Hematopoietic multipotent progenitor cell treated with erythropoietin and hydrocortisone succinate and interleukin-3 and kit ligand, for 8 days (in vitro differentiated cells): ENCODE measurements around the gene CLEC4F.

Experiments used
- DNase-seq: peaks from one replicate; pipeline ENCODE4 v3.0.0-alpha.2; 2015

Gene CLEC4F, protein sequence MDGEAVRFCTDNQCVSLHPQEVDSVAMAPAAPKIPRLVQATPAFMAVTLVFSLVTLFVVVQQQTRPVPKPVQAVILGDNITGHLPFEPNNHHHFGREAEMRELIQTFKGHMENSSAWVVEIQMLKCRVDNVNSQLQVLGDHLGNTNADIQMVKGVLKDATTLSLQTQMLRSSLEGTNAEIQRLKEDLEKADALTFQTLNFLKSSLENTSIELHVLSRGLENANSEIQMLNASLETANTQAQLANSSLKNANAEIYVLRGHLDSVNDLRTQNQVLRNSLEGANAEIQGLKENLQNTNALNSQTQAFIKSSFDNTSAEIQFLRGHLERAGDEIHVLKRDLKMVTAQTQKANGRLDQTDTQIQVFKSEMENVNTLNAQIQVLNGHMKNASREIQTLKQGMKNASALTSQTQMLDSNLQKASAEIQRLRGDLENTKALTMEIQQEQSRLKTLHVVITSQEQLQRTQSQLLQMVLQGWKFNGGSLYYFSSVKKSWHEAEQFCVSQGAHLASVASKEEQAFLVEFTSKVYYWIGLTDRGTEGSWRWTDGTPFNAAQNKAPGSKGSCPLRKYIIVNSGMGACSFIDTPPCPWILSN

DNA sequence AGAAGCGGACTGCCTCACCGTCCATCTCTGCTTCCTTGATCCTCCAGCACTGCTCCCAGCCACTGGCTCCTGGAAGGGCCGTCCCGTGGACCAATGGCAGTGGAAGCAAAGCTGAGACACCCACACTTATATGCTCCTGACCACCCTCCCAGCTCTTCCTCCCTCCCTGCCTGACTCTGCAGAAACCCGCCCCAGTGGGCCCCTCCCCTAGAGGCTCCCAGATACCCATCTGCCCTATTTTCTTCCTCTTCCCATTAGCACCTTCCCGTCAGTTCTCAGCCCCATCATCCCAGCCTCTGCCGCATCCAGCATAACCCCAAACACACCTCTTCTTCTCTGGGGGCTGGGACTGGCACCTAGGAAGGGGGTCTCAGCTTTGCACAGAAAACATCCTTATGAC is at the start of gene CLEC4F:
CLEC4F (minus strand) TSS at position 101 of the 400 bp plus-strand sequence; CDS start at position 25, 76 bp downstream.
- no peak for DNase-seq

DNA sequence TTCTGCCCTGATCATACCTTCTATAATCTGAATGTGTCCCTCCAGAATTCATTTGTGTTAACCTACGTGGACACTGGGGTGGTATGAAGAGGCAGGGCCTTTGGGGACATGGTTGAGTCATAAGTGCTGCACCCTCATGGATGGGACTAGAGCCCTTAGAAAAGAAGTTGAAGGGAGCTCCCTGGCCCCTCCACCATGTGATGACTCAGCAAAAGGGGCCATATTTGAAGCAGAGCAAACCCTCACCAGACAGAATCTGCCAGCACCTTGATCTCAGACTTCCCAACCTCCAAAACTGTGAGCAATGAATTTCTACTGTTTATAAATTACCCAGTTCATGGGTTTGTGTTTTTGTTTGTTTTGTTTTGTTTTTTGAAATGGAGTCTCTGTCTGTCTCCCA is 48.6 kb upstream of the CLEC4F start:
- DNase-seq: no peak

DNA sequence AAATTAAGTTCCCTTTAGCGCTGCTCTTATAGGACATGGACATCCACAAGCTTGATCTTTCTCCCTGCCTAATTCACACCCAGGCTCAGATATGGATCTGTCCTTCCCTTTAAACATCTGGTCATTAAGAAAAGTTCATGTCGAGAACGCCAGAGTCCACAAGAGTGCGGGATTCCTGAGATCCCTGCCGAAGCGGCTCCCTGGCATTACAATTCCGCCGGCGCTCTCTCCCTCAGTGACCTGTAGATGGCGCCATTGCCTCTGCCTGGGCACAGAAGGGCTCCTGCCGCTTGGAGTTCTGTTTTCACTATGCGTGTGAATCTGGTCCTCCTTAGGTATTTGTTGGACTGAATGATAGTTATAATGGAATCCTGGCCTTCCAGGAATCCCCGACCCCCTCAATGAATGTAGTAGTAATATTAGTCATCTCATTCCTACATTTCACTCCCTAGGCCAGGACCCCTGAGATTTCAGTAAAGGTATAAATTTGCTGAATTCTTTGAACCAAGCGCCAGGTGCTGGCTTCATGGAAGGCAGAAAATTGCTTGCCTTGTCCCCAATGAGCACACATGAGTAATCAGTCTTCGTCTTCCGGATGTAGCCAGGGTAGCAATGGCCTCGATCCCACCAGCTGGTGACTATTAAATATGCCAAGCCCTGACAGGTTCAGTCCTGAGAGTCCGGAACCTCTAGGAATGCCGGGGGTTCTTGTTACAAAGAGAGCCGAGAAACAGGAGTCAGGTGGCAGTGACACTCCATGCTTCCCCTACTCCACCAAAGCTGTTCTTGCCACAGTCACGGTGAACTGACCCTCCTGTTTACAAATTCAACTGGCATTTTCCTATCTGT is 41.6 kb upstream of the CLEC4F start:
- DNase-seq: peak; percentile 62

- no peak for DNase-seq
These were observed 35.3 kb upstream of the CLEC4F start for GRCh38 chr2:70855667-70856066.

GRCh38 chr2:70854411-70854810 is 34.0 kb upstream of the CLEC4F start:
- no peak for DNase-seq

DNA sequence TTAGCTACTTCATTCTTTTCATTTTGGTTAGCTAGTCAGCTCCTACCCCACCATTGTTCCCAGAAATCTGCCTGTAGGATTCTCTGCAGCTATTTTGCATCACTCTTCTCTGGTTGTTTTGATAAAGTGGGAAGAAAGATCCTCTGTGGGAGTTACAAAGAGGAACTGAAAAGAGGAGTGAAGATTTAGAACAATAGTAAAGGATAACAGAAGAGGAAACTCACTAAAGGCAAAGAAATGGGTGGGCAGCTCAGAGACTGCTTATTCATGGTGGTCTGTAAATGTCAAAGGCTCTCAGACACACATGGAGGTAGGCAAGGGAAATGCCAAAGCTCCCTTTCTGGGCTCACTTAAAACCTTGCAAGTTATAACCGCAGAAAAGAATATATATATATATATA is 32.4 kb upstream of the CLEC4F start:
- no peak for DNase-seq

GRCh38 chr2:70851704-70852103 is 31.3 kb upstream of the CLEC4F start:
- no peak for DNase-seq

DNA sequence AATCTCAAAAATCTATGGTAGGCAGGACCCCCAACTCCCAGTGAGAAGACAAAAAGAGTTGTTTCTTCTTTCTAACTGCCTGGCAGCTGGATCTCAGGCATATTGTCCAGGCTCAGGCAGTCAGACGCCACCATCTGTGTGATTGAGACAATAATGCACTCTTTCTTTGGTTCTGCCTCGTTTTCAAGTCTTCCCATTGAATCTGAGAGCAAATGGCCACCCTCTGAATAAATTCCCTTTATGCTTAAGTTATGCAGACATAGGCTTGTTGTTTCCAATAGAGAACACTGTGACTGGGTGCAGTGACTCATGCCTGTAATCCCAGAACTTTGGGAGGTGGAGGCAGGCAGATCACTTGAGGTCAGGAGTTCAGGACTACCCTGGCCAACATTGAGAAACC is 30.5 kb upstream of the CLEC4F start:
- no peak for DNase-seq

- DNase-seq: no peak
These were observed 22.0 kb upstream of the CLEC4F start for GRCh38 chr2:70842401-70842800.

DNA sequence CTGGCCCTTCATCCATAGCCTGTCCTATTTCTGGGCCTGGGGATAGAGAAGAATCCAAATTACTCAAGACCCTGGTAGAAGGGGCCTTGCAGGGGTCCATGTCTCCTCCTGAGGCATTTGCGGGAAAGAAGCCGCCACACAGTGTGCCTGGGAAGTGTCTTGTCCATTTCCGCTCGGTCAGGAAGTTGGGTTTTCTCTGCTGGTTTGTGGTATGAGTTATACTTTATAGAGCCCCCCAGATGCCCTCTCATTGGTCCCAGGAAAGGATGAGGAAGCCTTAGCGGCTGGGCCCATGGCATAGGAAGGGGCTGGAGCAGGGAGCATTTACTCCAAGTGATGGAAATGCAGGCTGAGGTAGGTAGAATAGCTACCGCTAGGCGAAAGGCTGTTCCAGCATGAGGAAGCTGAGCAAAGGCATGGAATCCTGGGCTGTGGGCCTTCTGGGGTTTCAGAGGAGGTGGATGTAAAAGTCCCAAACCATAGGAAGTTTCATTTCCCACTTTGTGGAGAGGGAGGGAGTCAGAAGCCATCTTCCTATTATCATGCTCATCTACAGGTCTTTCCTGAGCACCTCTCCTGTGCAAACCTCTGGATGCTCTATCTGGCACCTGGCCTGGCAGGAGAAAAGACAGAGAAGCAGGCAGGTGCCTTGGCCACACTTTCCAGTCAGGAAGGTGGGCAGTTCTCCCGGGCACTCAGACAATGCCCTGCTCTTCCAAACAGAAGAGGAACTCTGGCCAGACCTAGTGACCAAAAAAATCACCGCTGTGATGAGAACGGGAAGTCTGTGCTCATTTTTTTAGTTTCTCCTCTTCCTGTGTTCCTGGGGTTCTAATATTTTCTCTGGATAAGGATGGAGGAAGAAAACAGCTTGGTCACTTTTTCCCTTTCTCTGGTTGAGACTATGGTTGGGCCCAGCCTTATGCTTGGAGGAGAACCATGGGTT is 17.9 kb upstream of the CLEC4F start:
- DNase-seq: no peak

DNA sequence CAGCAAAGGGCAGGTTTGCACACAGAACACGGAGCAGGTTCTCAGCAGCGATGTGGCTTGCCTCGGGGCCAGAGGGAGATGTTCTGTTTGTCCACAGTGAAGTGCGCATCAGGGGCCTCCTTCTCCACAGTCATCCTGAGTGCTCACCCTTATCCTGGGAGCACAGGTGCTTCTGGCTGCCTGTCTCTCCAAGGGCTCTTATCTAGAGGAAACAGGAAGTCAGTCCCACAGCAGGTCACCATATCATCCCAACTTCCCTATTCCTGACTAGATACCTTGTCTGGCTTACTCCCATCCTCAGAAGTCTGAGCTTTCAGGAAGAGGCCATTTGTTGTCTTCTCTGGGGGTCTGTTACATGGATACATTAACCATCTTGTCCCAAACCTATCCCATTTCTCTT is 15.2 kb upstream of the CLEC4F start, which contains the start of gene CD207:
CD207 (minus strand) TSS at position 174 of the 400 bp plus-strand sequence; CDS start at position 134, 40 bp downstream.
- DNase-seq: no peak

- DNase-seq: no peak
These were observed 14.5 kb upstream of the CLEC4F start for GRCh38 chr2:70834881-70835280.

GRCh38 chr2:70834106-70834505 is 13.7 kb upstream of the CLEC4F start:
- no peak for DNase-seq

DNA sequence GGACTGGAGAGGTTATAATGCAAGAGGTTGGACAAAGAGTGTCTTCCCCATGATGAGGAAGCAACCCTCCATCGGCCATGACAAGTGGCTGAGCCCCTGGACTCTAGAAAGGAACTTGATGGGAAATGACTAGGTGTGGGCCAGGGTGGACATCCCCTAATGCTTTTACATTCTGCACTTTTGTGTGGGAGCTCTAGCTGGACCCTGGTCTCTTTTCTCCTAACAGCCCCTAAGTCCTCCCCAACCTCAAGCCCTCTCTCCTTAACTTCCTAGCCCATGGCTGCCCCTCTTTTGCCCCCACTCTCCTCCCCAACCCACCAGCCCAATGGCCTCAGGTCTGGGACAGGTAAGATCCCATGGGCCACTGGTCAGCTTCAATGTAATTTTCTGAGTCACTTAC is 12.8 kb upstream of the CLEC4F start:
- DNase-seq: no peak

- no peak for DNase-seq
These were observed 12.0 kb upstream of the CLEC4F start for GRCh38 chr2:70832386-70832785.

DNA sequence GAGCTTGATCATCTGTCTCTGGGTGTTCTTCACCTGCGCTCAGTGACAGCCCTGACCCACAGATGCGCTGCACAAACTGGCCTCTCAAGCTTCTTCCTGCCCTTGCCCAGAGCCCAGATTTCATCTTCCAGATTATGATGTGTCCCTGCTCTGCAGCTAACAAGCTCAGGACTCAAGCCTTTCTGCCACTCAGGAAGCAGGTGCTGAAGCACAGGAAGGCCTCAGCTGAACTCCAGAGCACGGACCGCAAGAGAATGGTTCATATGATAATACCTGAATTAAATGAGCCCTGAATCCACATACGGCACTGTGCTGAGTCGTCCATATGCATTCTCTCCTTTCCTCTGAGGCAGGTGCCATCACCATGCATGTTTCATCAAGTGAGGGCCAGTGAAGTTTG is 11.5 kb upstream of the CLEC4F start:
- DNase-seq: no peak

DNA sequence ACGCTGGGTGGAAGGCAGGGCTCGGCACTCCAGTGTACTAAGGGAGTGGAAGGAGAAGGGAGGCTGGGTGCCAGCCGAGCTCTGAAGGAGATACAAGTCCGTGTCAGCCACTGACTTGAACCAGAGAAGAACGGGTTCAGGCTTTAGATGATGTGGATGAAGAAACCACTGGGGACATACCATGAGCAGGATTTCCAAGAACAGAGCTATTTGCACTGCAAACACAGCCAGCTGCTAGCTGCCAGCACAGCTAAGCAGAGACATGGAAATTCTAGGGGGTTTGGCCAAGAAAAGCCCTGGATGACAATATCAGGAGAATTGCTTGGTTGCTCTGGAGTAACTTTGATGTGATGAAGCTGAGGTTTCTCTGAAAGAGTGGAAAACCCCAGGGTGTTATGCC is 10.0 kb upstream of the CLEC4F start:
- DNase-seq: no peak

DNA sequence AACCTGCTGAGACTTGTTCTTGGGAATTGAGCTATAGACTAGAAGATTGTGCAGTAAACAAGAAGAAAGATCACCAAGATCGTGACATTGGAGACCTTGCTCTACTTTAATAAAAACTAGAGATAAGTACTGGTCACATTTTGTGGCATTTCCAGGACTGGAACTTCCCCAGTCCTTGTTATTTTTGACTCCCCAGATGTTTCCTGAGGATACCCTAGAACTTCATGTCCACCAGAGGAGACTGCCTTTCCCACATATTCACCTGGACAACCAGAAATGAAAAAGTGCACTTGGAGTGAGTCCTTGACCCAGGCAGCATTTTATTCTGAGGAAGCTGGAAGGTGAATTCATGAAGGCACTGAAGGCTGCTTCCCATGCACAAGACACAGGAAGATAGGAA is 9.5 kb upstream of the CLEC4F start:
- no peak for DNase-seq

- DNase-seq: no peak
These were observed 8.8 kb upstream of the CLEC4F start for GRCh38 chr2:70828914-70829824.

GRCh38 chr2:70828115-70828514 is 7.7 kb upstream of the CLEC4F start:
- DNase-seq: no peak

GRCh38 chr2:70827388-70827787 is 7.0 kb upstream of the CLEC4F start:
- DNase-seq: peak; percentile 5
